ENCODE data around the gene ZNF205. TPM values are rescaled to one million over a fixed set of nuclear protein-coding genes. Genes with fewer than 3 reads are reported as not detected.

Gene ZNF205
- total and polyA plus RNA-seq, 2 of the 13 experiments (the other 11 are each of a cell fraction or from before 2014, with no cell fraction given), result 5.8 to 10.2 TPM

- TF ChIP-seq ZBTB40 (IDR thresholded peaks at IDR 0.05) (no peak), ZBTB40 (CRISPR knock-in tag; IDR thresholded peaks at IDR 0.05) (no peak; the same call in 1 of the 2 replicates), POLR2A (IDR thresholded peaks at IDR 0.05; ENCODE audit: insufficient read depth in 1 of 2, low read depth in 2 of 2, low read length in 2 of 2) (peak in 1 of 2 experiments; percentile 10; a peak in 1 of 4 replicates), ZNF770 (CRISPR knock-in tag; IDR thresholded peaks at IDR 0.05) (no peak), FLYWCH1 (CRISPR knock-in tag; IDR thresholded peaks at IDR 0.05) (no peak), ZFP36L1 (CRISPR knock-in tag; IDR thresholded peaks at IDR 0.05) (0 out of 2 replicates have a peak, but pooled peaks have one; percentile 14), CHCHD3 (CRISPR knock-in tag; IDR thresholded peaks at IDR 0.05) (no peak), CEBPB (IDR thresholded peaks at IDR 0.05; ENCODE audit: borderline replicate concordance, low read depth, low read length) (no peak), PLRG1 (conservative IDR thresholded peaks at IDR 0.05) (no peak), ZNF609 (CRISPR knock-in tag; IDR thresholded peaks at IDR 0.05; ENCODE audit: borderline replicate concordance) (no peak), RELA (CRISPR knock-in tag; IDR thresholded peaks at IDR 0.05) (peak; percentile 45; the same call in 1 of the 2 replicates), MTF1 (CRISPR knock-in tag; IDR thresholded peaks at IDR 0.05) (no peak)
These were observed 11.8 kb downstream of the ZNF205 start (continued) for GRCh38 chr16:3123986-3124886.

All from HepG2 (cell line).